ENCODE results near the gene GOLGA3.

- TF ChIP-seq CTCF (IDR thresholded peaks at IDR 0.05) = no peak
- no peak for TF ChIP-seq POLR2A (IDR thresholded peaks at IDR 0.05)
These were observed 26.9 kb downstream of the GOLGA3 start for GRCh38 chr12:132801741-132802140.
